Muscle of leg (tissue), 11 donors: ENCODE measurements around the gene CLTC. TPM values are rescaled to one million over a fixed set of nuclear protein-coding genes. Genes with fewer than 3 reads are reported as not detected.

Source experiments
- DNase-seq: peaks from one replicate; pipeline ENCODE4 v3.0.0; 2013
- H3K27ac ChIP-seq: one replicate; pipeline ENCODE4 v1.5.1; 2013; ENCODE audit warnings: mild to moderate bottlenecking, low read length, control low read depth
- H3K27me3 ChIP-seq: one replicate; pipeline ENCODE4 v1.6.1; 2013; ENCODE audit warnings: low read length; ENCODE audit not compliant: control insufficient read depth, insufficient read depth
- H3K36me3 ChIP-seq: one replicate; pipeline ENCODE4 v1.6.1; 2013; ENCODE audit warnings: low read length; ENCODE audit not compliant: control insufficient read depth, insufficient read depth
- H3K4me1 ChIP-seq: one replicate; pipeline ENCODE4 v1.6.1; 2013; ENCODE audit warnings: low read length; ENCODE audit not compliant: control insufficient read depth, insufficient read depth
- H3K4me3 ChIP-seq: one replicate; pipeline ENCODE4 v1.5.1; 2013; ENCODE audit warnings: low read length, control low read depth
- H3K9me3 ChIP-seq: replicated peaks from 2 replicates; pipeline ENCODE4 v1.6.1; 2013; ENCODE audit warnings: low read depth, low read length; ENCODE audit not compliant: control insufficient read depth
- WGBS: methylation state at CpG from one replicate; pipeline ENCODE4 v1.1.5; 2013; ENCODE audit warnings: missing lambda C conversion rate; ENCODE audit not compliant: insufficient coverage; 5-methylcytosine and 5-hydroxymethylcytosine counted together
- polyA plus RNA-seq, 8 donors: library from polyadenylated mRNA; unstranded; fragments of 120-200 nt; gene quantifications; one replicate each; pipeline versions ENCODE4 v1.2.1 to v1.2.3, GENCODE V29; 2013; ENCODE audit warnings: inconsistent platforms in 1 of 8, low replicate concordance in 1 of 8; ENCODE audit not compliant: insufficient read length in 8 of 8, insufficient read depth in 1 of 8
- total RNA-seq: library from RNA; stranded (reverse); fragments of 120-200 nt; gene quantifications from one replicate; pipeline ENCODE4 v1.2.4, GENCODE V29; 2013

Gene CLTC
- total and polyA plus RNA-seq, 9 donors, result 109 to 186 (median 138) TPM

- Histone ChIP-seq H3K4me3 (no peak overlapping the region), H3K36me3 (peaks cover 26% of the 10 kb centered on the region), H3K9me3 (no peaks in the 10 kb centered on the region), H3K4me1 (no peaks in the 10 kb centered on the region), H3K27ac (no peak overlapping the region), H3K27me3 (no peaks in the 10 kb centered on the region)
- no CpG with 5 or more reads among the region's 1 CpG for WGBS
- DNase-seq, result no peak
These were observed 50.2 kb downstream of the CLTC start for GRCh38 chr17:59669944-59670343.

GRCh38 chr17:59671386-59671785, 51.7 kb downstream of the CLTC start:
- Histone ChIP-seq H3K4me3 (no peak overlapping the region), H3K36me3 (peaks cover 23% of the 10 kb centered on the region), H3K4me1 (no peaks in the 10 kb centered on the region), H3K9me3 (no peaks in the 10 kb centered on the region), H3K27me3 (no peaks in the 10 kb centered on the region), H3K27ac (no peak overlapping the region)
- DNase-seq, result no peak
- WGBS, result no CpG with 5 or more reads among the region's 1 CpG

GRCh38 chr17:59675231-59675630, 55.5 kb downstream of the CLTC start:
- no peak for DNase-seq
- H3K4me3 ChIP-seq, result no peak overlapping the region
- H3K27ac ChIP-seq, result no peak overlapping the region
- peaks cover 33% of the 10 kb centered on the region for H3K36me3 ChIP-seq
- H3K4me1 ChIP-seq, result no peaks in the 10 kb centered on the region
- H3K27me3 ChIP-seq, result no peaks in the 10 kb centered on the region
- H3K9me3 ChIP-seq, result no peaks in the 10 kb centered on the region
- no CpG with 5 or more reads among the region's 1 CpG for WGBS

GRCh38 chr17:59676716-59677115, 57.0 kb downstream of the CLTC start:
- H3K4me1 ChIP-seq, result no peaks in the 10 kb centered on the region
- peaks cover 39% of the 10 kb centered on the region for H3K36me3 ChIP-seq
- H3K4me3 ChIP-seq, result no peak overlapping the region
- H3K9me3 ChIP-seq, result no peaks in the 10 kb centered on the region
- peak; percentile 13 for DNase-seq
- WGBS, result 68% methylated on average over 3 of the region's 7 CpGs
- no peaks in the 10 kb centered on the region for H3K27me3 ChIP-seq
- H3K27ac ChIP-seq, result no peak overlapping the region

GRCh38 chr17:59678918-59679317, 59.2 kb downstream of the CLTC start:
- no peak overlapping the region for H3K4me3 ChIP-seq
- DNase-seq, result no peak
- H3K27ac ChIP-seq, result no peak overlapping the region
- H3K27me3 ChIP-seq, result no peaks in the 10 kb centered on the region
- H3K36me3 ChIP-seq, result peaks cover 52% of the 10 kb centered on the region
- no peaks in the 10 kb centered on the region for H3K4me1 ChIP-seq
- H3K9me3 ChIP-seq, result no peaks in the 10 kb centered on the region
- no CpG with 5 or more reads among the region's 2 CpGs for whole genome bisulfite sequencing

- no CpG with 5 or more reads among the region's 4 CpGs for WGBS
- DNase-seq, result no peak
- Histone ChIP-seq H3K4me3 (no peak overlapping the region), H3K4me1 (no peaks in the 10 kb centered on the region), H3K27me3 (no peaks in the 10 kb centered on the region), H3K9me3 (no peaks in the 10 kb centered on the region), H3K36me3 (peaks cover 58% of the 10 kb centered on the region), H3K27ac (no peak overlapping the region)
These were observed 60.6 kb downstream of the CLTC start for GRCh38 chr17:59680314-59680713.

GRCh38 chr17:59683283-59683682, 63.6 kb downstream of the CLTC start:
- DNase-seq, result no peak
- Histone ChIP-seq H3K4me3 (no peak overlapping the region), H3K4me1 (no peaks in the 10 kb centered on the region), H3K36me3 (peaks cover 59% of the 10 kb centered on the region), H3K9me3 (no peaks in the 10 kb centered on the region), H3K27me3 (no peaks in the 10 kb centered on the region), H3K27ac (no peak overlapping the region)

GRCh38 chr17:59684967-59685366, 65.3 kb downstream of the CLTC start:
- H3K9me3 ChIP-seq, result no peaks in the 10 kb centered on the region
- no peaks in the 10 kb centered on the region for H3K27me3 ChIP-seq
- H3K4me3 ChIP-seq, result no peak overlapping the region
- H3K27ac ChIP-seq, result no peak overlapping the region
- whole genome bisulfite sequencing, result 90% methylated on average over 4 of the region's 6 CpGs
- DNase-seq, result no peak
- no peaks in the 10 kb centered on the region for H3K4me1 ChIP-seq
- H3K36me3 ChIP-seq, result peaks cover 52% of the 10 kb centered on the region

- Histone ChIP-seq H3K4me3 (no peak overlapping the region), H3K9me3 (no peaks in the 10 kb centered on the region), H3K4me1 (no peaks in the 10 kb centered on the region), H3K27ac (no peak overlapping the region), H3K27me3 (no peaks in the 10 kb centered on the region), H3K36me3 (peaks cover 46% of the 10 kb centered on the region)
- WGBS, result no CpG with 5 or more reads among the region's 1 CpG
- DNase-seq, result no peak
These were observed 68.3 kb downstream of the CLTC start for GRCh38 chr17:59688008-59688407.

- DNase-seq, result peak; percentile 77
- no CpG with 5 or more reads among the region's 2 CpGs for WGBS
- no peak overlapping the region for H3K27ac ChIP-seq
These were observed 68.8 kb downstream of the CLTC start for GRCh38 chr17:59688496-59688895.

GRCh38 chr17:59693582-59693981, 73.9 kb downstream of the CLTC start:
- H3K4me3 ChIP-seq, result no peak overlapping the region
- whole genome bisulfite sequencing, result 94% methylated on average over 3 of the region's 7 CpGs
- DNase-seq, result no peak

More at GRCh38 chr17:59688496-59688895, 68.8 kb downstream of the CLTC start:
- no peak overlapping the region for H3K4me3 ChIP-seq
- H3K4me1 ChIP-seq, result no peaks in the 10 kb centered on the region
- H3K27me3 ChIP-seq, result no peaks in the 10 kb centered on the region
- H3K9me3 ChIP-seq, result no peaks in the 10 kb centered on the region
- H3K36me3 ChIP-seq, result peaks cover 45% of the 10 kb centered on the region

More at GRCh38 chr17:59693582-59693981, 73.9 kb downstream of the CLTC start:
- Histone ChIP-seq H3K27ac (no peak overlapping the region), H3K36me3 (peaks cover 57% of the 10 kb centered on the region), H3K9me3 (no peaks in the 10 kb centered on the region), H3K27me3 (no peaks in the 10 kb centered on the region), H3K4me1 (no peaks in the 10 kb centered on the region)
